Activated CD4-positive, alpha-beta T cell treated with anti-CD3 and anti-CD28 coated beads for 36 hours (primary cell): ENCODE results near the gene OR2B2. TPM values are rescaled to one million over a fixed set of nuclear protein-coding genes. Genes with fewer than 3 reads are reported as not detected.

Experiments
- ATAC-seq: fragments of 200-7000 bp; cut with Tn5 transposase; one replicate; pipeline ENCODE4 v1.10.0; 2021; ENCODE audit warnings: mild to moderate bottlenecking, moderate library complexity
- CTCF ChIA-PET: fragments of 350-600 bp; sonication (Branson Sonifier 250); formaldehyde crosslinking; loops from one replicate; lab custom pipeline; 2021; ENCODE audit warnings: antibody characterized with exemption; lab: Charles Lee
- POLR2A ChIA-PET: fragments of 350-600 bp; sonication (Branson Sonifier 250); formaldehyde crosslinking; loops from one replicate; lab custom pipeline; 2021; ENCODE audit warnings: antibody characterized with exemption, inconsistent platforms; lab: Charles Lee
- DNase-seq: peaks from one replicate; pipeline ENCODE4 v3.0.0-alpha.2; 2020
- H3K27ac Mint-ChIP-seq: one replicate; pipeline ENCODE4 v1.8.0; 2021; ENCODE audit warnings: mixed read lengths
- H3K27me3 Mint-ChIP-seq: one replicate; pipeline ENCODE4 v1.8.0; 2021; ENCODE audit warnings: mixed read lengths
- H3K36me3 Mint-ChIP-seq: one replicate; pipeline ENCODE4 v1.8.0; 2021; ENCODE audit warnings: low read depth, mixed read lengths
- H3K4me1 Mint-ChIP-seq: one replicate; pipeline ENCODE4 v1.8.0; 2021; ENCODE audit warnings: mixed read lengths
- H3K4me3 Mint-ChIP-seq: one replicate; pipeline ENCODE4 v1.8.0; 2021; ENCODE audit warnings: mild to moderate bottlenecking, moderate library complexity, mixed read lengths
- H3K9me3 Mint-ChIP-seq: one replicate; pipeline ENCODE4 v1.8.0; 2021; ENCODE audit warnings: low read depth, mixed read lengths
- intact Hi-C, 2 experiments: fragments of 100-400 bp; cut with DNase I in 1 of 2; cut with micrococcal nuclease in 1 of 2; formaldehyde crosslinking; loops; one replicate each; pipeline versions ENCODE4 v1.14.2 to v1.15.1; 2022 to 2024; cut with DNase I, micrococcal nuclease
- total RNA-seq, 2 experiments: library from RNA; stranded (reverse); gene quantifications; one replicate each; pipeline ENCODE4 v1.2.3, GENCODE V29; 2021

OR2B2 gene
- total RNA-seq, 2 experiments from 2014 or later: not detected

DNA sequence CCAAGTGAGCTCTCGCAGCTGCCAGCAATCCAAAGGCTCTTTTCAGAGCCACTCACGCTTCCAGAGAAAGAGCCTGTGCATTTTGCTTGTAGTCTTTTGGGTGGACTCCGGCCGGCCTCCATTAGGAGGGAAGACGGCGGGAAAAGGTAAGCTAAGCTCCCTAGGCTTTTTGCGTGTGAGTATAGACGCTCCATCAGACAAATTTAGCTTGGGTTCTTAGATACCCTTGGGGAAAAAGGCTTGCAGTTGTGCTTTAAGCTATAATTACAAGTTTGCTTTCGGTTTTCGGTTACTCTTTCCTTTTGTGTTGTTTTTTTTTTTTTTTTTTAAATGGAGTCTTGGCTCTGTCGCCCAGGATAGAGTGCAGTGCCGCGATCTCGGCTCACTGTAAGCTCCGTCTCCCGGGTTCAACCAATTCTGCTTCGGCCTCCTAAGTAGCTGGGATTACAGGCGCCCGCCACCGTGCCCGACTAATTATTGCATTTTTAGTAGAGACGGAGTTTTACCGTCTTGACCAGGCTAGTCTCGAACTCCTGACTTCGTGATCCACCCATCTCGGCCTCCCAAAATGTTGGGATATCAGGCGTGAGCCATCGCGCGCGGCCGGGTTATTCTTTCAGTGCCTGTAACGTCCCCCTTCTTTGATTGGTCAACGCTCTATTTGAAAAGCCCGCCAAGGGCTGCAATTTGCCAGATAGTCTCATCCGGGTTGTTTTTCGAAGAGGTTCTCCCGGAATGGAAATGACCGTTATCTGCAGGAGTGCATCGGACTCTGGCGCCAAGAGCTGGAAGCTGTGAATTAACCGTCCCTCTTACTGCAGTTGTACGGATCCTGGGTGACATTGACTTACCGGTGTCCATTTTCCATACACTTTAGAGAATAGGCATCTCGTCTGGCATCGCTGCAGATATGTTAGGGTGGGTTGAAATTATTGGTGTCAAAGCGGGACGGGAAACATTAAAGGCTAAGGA is 18.1 kb downstream of the OR2B2 start:
- Mint-ChIP-seq H3K27me3 (no peaks in the 10 kb centered on the region), H3K4me3 (no peak overlapping the region), H3K9me3 (no peaks in the 10 kb centered on the region), H3K4me1 (peaks cover 31% of the 10 kb centered on the region), H3K27ac (no peak overlapping the region), H3K36me3 (peaks cover 3% of the 10 kb centered on the region)
- ATAC-seq (peak; percentile 7), DNase-seq (peak; percentile 91)
- ChIA-PET CTCF (interaction anchor here (0.6 to 6.2 kb wide), 19 partner anchors 11 to 745 kb away, joined by 3 to 60 read pairs (median 6); a partner anchor contains a TSS), POLR2A (interaction anchor here (0.7 to 10.2 kb wide), 21 partner anchors 8 to 1868 kb away, joined by 3 to 775 read pairs (median 7); a partner anchor contains a TSS)
- intact Hi-C loops: loop anchor here (1.0 to 10.0 kb wide), 21 partner anchors 22 to 1852 kb away; partner anchors contain the start of gene ZNF184 (in 2 of the 2)

DNA sequence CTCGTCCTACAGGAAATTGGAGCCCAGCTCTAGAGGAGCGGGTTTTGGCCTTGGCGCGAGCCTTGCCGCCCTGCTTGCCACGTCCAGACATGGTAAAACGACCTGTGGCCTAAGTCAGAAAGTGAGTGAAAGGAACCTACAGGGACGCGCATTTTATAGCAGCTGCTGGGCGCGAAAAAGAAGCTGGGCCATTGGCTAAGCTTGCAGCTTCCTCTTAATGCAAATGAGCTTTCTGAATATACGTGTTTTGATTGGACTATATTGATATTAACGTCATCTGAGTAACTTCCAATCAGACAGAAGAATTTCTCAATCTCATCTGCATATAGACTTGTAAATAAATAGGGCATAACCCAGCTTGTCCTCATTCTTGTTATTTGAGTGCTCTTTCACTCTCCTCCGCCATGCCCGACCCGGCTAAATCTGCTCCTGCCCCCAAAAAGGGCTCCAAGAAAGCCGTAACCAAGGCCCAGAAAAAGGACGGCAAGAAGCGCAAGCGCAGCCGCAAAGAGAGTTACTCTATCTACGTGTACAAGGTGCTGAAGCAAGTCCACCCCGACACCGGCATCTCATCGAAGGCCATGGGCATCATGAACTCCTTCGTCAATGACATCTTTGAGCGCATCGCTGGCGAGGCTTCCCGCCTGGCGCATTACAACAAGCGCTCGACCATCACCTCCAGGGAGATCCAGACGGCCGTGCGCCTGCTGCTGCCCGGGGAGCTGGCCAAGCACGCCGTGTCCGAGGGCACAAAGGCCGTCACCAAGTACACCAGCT is 18.9 kb downstream of the OR2B2 start:
- DNase-seq (peak; percentile 94), ATAC-seq (peak; percentile 64)
- peaks cover 3% of the 10 kb centered on the region for H3K36me3 Mint-ChIP-seq
- intact Hi-C loops: loop anchor here (1.0 to 10.0 kb wide), 16 partner anchors 21 to 1851 kb away; partner anchors contain the start of gene ZNF184 (in 1 of the 2)
- ChIA-PET POLR2A (interaction anchor here (0.5 to 10.2 kb wide), 33 partner anchors 9 to 1873 kb away, joined by 3 to 775 read pairs (median 4); a partner anchor contains a TSS), CTCF (interaction anchor here (0.6 to 6.2 kb wide), 11 partner anchors 19 to 945 kb away, joined by 3 to 60 read pairs (median 6); a partner anchor contains a TSS)
- H3K27me3 Mint-ChIP-seq: no peaks in the 10 kb centered on the region
- H3K4me1 Mint-ChIP-seq: peaks cover 31% of the 10 kb centered on the region
- no peak overlapping the region for H3K27ac Mint-ChIP-seq
- H3K4me3 Mint-ChIP-seq: no peak overlapping the region
- H3K9me3 Mint-ChIP-seq: no peaks in the 10 kb centered on the region

DNA sequence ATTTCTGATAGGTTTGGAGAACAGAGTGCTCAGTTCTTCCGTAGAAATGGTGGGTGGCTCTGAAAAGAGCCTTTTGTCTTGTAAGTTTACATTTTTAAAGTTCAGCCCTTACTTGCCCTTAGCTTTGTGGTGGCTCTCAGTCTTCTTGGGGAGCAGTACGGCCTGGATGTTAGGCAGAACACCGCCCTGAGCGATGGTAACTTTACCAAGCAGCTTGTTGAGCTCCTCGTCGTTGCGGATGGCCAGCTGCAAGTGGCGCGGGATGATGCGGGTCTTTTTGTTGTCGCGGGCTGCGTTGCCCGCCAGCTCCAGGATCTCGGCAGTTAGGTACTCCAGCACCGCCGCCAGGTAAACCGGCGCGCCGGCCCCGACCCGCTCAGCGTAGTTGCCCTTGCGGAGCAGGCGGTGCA is 19.5 kb downstream of the OR2B2 start:
- CTCF ChIA-PET: interaction anchor here (0.8 to 6.2 kb wide), 8 partner anchors 19 to 946 kb away, joined by 3 to 60 read pairs (median 26); a partner anchor contains a TSS
- DNase-seq: no peak
- no peak overlapping the region for H3K4me3 Mint-ChIP-seq
- peaks cover 31% of the 10 kb centered on the region for H3K4me1 Mint-ChIP-seq
- H3K9me3 Mint-ChIP-seq: no peaks in the 10 kb centered on the region
- no peaks in the 10 kb centered on the region for H3K27me3 Mint-ChIP-seq
- no peak overlapping the region for H3K27ac Mint-ChIP-seq
- H3K36me3 Mint-ChIP-seq: peaks cover 3% of the 10 kb centered on the region
- intact Hi-C loops: loop anchor here (1.0 to 10.0 kb wide), 16 partner anchors 20 to 1850 kb away; partner anchors contain the start of gene ZNF184 (in 1 of the 2)
- ATAC-seq: peak; percentile 0
- POLR2A ChIA-PET: interaction anchor here (0.5 to 10.2 kb wide), 27 partner anchors 9 to 1873 kb away, joined by 3 to 775 read pairs (median 5); a partner anchor contains a TSS

DNA sequence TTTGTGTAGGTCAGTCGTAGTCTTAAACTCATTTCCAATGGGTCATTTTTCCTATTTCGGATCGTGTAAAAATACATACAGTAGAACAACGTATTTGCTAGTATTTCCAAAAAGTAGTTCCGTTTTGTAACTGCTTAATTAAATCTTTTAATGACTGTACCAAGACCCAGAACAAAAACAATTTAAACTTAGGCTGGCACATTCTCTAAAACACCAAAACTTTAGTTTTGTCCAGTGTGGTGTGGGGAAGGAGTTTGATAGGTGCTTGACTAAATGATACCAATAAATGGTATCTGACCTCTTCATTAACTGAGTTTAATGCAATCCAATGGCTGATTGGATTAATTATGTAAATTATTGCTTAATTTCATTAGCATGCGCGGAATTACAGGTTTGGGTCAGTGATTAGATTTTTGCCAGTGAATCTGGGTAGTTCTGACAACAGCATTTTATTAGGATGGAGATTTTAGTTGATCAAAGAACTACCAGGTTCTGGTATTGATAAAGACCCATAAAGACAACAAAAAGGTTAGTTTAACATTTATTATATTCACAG is 20.8 kb downstream of the OR2B2 start:
- Mint-ChIP-seq H3K36me3 (peaks cover 3% of the 10 kb centered on the region), H3K4me1 (peaks cover 31% of the 10 kb centered on the region), H3K27ac (no peak overlapping the region), H3K27me3 (no peaks in the 10 kb centered on the region), H3K9me3 (no peaks in the 10 kb centered on the region), H3K4me3 (no peak overlapping the region)
- CTCF ChIA-PET: interaction anchor here (0.7 to 5.3 kb wide), 4 partner anchors 20 to 764 kb away, joined by 3 to 56 read pairs (median 11); a partner anchor contains a TSS
- POLR2A ChIA-PET: interaction anchor here (0.6 to 10.2 kb wide), 9 partner anchors 22 to 1675 kb away, joined by 3 to 775 read pairs (median 5); partner anchors contain the start of gene ZNF184
- DNase-seq (no peak), ATAC-seq (no peak)
- intact Hi-C loops: loop anchor here (2.0 to 10.0 kb wide), 8 partner anchors 204 to 1849 kb away; partner anchors contain the start of gene ZNF184 (in 1 of the 2)

DNA sequence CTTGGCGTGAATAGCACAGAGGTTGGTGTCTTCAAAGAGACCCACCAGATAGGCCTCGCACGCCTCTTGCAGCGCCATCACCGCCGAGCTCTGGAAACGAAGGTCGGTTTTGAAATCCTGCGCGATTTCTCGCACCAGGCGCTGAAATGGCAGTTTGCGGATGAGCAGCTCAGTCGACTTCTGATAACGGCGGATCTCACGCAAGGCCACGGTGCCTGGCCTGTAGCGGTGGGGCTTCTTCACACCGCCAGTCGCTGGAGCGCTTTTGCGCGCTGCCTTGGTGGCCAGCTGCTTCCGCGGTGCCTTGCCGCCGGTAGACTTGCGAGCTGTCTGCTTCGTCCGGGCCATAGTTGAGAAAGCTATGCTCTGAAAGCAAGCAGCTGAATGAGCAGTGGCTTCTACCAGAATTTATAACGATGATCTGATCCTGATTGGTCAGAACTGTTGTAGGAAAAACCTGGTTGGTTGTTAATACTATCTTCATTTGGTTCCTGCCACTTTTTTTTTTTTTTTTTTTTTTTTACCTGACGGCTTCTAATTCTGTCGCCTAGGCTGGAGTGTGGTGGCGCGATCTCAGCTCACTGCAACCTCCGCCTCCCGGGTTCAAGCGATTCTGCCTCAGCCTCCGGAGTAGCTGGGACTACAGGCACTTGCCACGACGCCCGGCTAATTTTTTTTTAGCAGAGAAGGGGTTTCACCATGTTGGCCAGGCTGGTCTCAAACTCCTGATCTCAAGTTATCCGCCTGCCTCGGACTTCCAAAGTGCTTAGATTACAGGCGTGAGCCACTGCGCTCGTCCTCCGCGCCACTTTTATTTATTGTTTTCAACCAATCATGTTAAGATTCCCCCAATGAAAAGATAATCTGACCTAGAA is 21.5 kb downstream of the OR2B2 start:
- DNase-seq: peak; percentile 87
- Mint-ChIP-seq H3K36me3 (peaks cover 3% of the 10 kb centered on the region), H3K4me1 (peaks cover 29% of the 10 kb centered on the region), H3K4me3 (no peak overlapping the region), H3K9me3 (no peaks in the 10 kb centered on the region), H3K27ac (peak overlapping the region; percentile 88), H3K27me3 (no peaks in the 10 kb centered on the region)
- CTCF ChIA-PET: interaction anchor here (0.7 to 2.7 kb wide), 10 partner anchors 9 to 764 kb away, joined by 3 to 20 read pairs (median 5); a partner anchor contains a TSS
- POLR2A ChIA-PET: interaction anchor here (0.6 to 10.2 kb wide), 25 partner anchors 12 to 1768 kb away, joined by 3 to 775 read pairs (median 5); partner anchors contain the start of gene ZNF184
- intact Hi-C loops: loop anchor here (1.0 to 10.0 kb wide), 11 partner anchors 17 to 1848 kb away; partner anchors contain the start of gene ZNF184 (in 1 of the 2)
- ATAC-seq: peak; percentile 44

DNA sequence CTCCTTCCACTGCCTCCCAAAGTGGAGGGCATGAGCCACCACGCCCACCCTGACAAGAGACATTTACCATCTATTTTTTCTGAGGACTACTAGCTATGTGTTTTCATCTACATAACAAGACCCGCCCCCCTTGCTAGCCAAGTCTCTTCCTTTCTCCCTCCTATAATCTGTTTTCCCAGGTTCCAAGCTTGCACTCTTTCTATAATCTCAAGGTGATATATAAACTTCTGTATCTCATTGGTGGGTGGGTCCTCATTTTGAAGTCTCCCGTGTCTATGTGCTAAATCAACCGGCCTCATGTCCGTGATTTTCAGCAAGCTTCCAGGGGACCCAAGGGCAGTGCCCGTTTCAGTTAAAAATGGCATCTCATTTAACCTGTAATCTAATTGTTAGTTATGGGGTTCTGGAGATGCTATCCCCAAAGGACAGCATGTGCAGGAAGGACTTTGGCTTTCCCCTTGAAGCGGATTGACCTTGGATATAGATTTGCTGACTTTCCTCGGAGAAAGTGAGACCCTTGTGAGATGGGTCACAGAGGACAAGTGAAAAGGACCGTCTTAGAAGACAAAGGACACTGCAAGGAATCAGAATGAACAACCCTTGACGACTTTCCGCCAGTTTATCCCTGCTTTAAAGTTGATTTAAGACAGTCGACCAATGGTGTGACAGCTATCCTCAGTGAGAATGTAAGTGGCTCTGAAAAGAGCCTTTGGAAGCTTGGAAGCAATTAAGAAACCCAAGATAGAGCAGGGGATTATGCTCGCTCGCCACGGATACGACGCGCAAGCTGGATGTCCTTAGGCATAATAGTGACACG is 22.4 kb downstream of the OR2B2 start:
- peaks cover 3% of the 10 kb centered on the region for H3K36me3 Mint-ChIP-seq
- no peaks in the 10 kb centered on the region for H3K27me3 Mint-ChIP-seq
- no peaks in the 10 kb centered on the region for H3K9me3 Mint-ChIP-seq
- CTCF ChIA-PET: interaction anchor here (0.6 to 2.7 kb wide), 12 partner anchors 8 to 763 kb away, joined by 3 to 20 read pairs (median 4); a partner anchor contains a TSS
- no peak for ATAC-seq
- H3K27ac Mint-ChIP-seq: peak overlapping the region; percentile 88
- intact Hi-C loops: loop anchor here (1.0 to 10.0 kb wide), 11 partner anchors 17 to 1848 kb away; partner anchors contain the start of gene ZNF184 (in 1 of the 2)
- H3K4me3 Mint-ChIP-seq: no peak overlapping the region
- DNase-seq: peak; percentile 29
- H3K4me1 Mint-ChIP-seq: peaks cover 29% of the 10 kb centered on the region
- POLR2A ChIA-PET: interaction anchor here (0.6 to 10.2 kb wide), 20 partner anchors 11 to 1767 kb away, joined by 3 to 775 read pairs (median 5); a partner anchor contains a TSS

DNA sequence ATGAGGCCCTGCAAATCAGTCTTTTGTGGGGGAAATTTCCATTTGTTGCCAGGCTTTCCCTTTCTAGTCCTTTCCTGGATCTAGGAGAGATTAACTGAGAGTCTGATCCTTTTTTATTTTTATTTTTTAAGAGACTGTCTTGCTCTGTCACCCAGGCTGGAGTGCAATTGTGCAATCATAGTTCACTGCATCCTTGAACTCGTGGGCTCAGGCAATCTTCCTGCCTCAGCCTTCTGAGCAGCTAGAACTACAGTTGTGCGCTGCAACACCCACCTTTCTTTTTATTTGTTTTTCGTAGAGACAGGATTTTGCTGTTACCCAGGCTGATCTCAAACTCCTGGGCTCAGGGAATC is 22.9 kb downstream of the OR2B2 start:
- Mint-ChIP-seq H3K27ac (peak overlapping the region; percentile 88), H3K36me3 (peaks cover 3% of the 10 kb centered on the region), H3K27me3 (no peaks in the 10 kb centered on the region), H3K4me1 (peaks cover 29% of the 10 kb centered on the region), H3K9me3 (no peaks in the 10 kb centered on the region), H3K4me3 (no peak overlapping the region)
- intact Hi-C loops: no loop called here
- ATAC-seq (no peak), DNase-seq (no peak)
- ChIA-PET CTCF (interaction anchor here (0.6 to 2.7 kb wide), 8 partner anchors 10 to 67 kb away, joined by 3 to 20 read pairs (median 4); a partner anchor contains a TSS), POLR2A (interaction anchor here (0.7 to 10.2 kb wide), 5 partner anchors 10 to 1717 kb away, joined by 3 to 775 read pairs (median 37); a partner anchor contains a TSS)

DNA sequence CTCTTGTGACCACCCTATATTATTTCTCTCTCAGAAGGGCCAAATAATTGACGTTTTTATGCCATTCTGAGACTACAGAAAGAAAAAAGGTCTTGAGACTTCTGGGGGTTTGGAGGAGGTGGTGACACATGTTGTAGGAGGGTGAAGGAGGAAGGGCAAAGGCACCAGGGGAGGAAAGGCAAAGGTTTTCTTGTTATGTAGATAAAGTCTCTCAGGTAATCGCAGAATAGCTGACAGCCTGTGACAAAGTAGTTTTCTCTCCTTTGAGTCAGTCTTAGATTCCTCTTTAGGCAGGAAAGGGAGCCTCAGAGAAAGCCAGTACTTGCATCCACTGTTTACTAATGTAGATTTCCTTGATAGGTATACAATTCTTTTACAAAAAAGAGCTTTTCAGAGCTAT is 23.6 kb downstream of the OR2B2 start:
- no peak for ATAC-seq

More for the DNA sequence above, 23.6 kb downstream of the OR2B2 start:
- CTCF ChIA-PET: interaction anchor here (0.9 to 2.7 kb wide), 2 partner anchors 23 to 66 kb away, joined by 3 to 20 read pairs; a partner anchor contains a TSS
- no peak overlapping the region for H3K27ac Mint-ChIP-seq
- H3K27me3 Mint-ChIP-seq: no peaks in the 10 kb centered on the region
- H3K36me3 Mint-ChIP-seq: peaks cover 3% of the 10 kb centered on the region
- no peak for DNase-seq
- H3K4me1 Mint-ChIP-seq: peaks cover 29% of the 10 kb centered on the region
- intact Hi-C loops: no loop called here
- H3K4me3 Mint-ChIP-seq: no peak overlapping the region
- POLR2A ChIA-PET: interaction anchor here (3.0 to 10.2 kb wide), 2 partner anchors 19 to 80 kb away, joined by 37 to 775 read pairs; a partner anchor contains a TSS
- no peaks in the 10 kb centered on the region for H3K9me3 Mint-ChIP-seq
